Naive thymus-derived CD8-positive, alpha-beta T cell (primary cell): ENCODE results near the gene PLEKHG3. TPM values are rescaled to one million over a fixed set of nuclear protein-coding genes. Genes with fewer than 3 reads are reported as not detected.
A peak's percentile ranks its signal among the peaks of the same experiment; 100 is the strongest.

Experiments
- ATAC-seq, 2 donors: fragments of 150-1000 bp; cut with Tn5 transposase in 1 of 2; sonication (Bioruptor Pico), chemical (Tn5 transposase) in 1 of 2; 1 replicate in 1 of 2; 2 replicates in 1 of 2; pipeline ENCODE4 v1.10.0; 2021; ENCODE audit warnings: mild to moderate bottlenecking in 2 of 2, moderate library complexity in 2 of 2
- POLR2A ChIA-PET: fragments of 350-600 bp; sonication (Branson Sonifier 250); formaldehyde crosslinking; loops from one replicate; lab custom pipeline; 2021; ENCODE audit warnings: antibody characterized with exemption; lab: Charles Lee
- DNase-seq, 10 donors: peaks; one replicate each; pipeline versions ENCODE4 v3.0.0 to v3.0.0-alpha.2; 2020 to 2022
- H3K27ac Mint-ChIP-seq, 10 donors: one replicate each; pipeline ENCODE4 v1.8.0; 2020 to 2022; ENCODE audit warnings: mild to moderate bottlenecking in 10 of 10, mixed read lengths in 10 of 10, moderate library complexity in 4 of 10, inconsistent platforms in 1 of 10
- H3K27me3 Mint-ChIP-seq, 5 donors: one replicate each; pipeline ENCODE4 v1.8.0; 2021 to 2022; ENCODE audit warnings: mixed read lengths in 5 of 5
- H3K36me3 Mint-ChIP-seq, 3 donors: one replicate each; pipeline ENCODE4 v1.8.0; 2020 to 2022; ENCODE audit warnings: mixed read lengths in 3 of 3, mild to moderate bottlenecking in 2 of 3, inconsistent platforms in 1 of 3
- H3K4me1 Mint-ChIP-seq, 4 donors: one replicate each; pipeline ENCODE4 v1.8.0; 2021 to 2022; ENCODE audit warnings: mixed read lengths in 4 of 4
- H3K4me3 Mint-ChIP-seq, 10 donors: one replicate each; pipeline ENCODE4 v1.8.0; 2020 to 2022; ENCODE audit warnings: mild to moderate bottlenecking in 10 of 10, mixed read lengths in 10 of 10, moderate library complexity in 6 of 10, inconsistent platforms in 1 of 10
- H3K9me3 Mint-ChIP-seq, 9 donors: one replicate each; pipeline ENCODE4 v1.8.0; 2020 to 2022; ENCODE audit warnings: mixed read lengths in 9 of 9, mild to moderate bottlenecking in 3 of 9, inconsistent platforms in 1 of 9, moderate library complexity in 1 of 9
- polyA plus RNA-seq, 3 donors: library from polyadenylated mRNA; unstranded; fragments of 300-500 nt; fragmentation: Illumina TruSeq; gene quantifications; one replicate each; pipeline ENCODE4 v1.2.3, GENCODE V29; 2021
- total RNA-seq, 8 experiments: library from RNA in 2 of 8; stranded (reverse) in 2 of 8; gene quantifications; one replicate each; pipeline ENCODE4 v1.2.3 and lab custom pipeline; 2021 to 2026

The PLEKHG3 gene
- total and polyA plus RNA-seq, 5 experiments from 2014 or later, result 0.55 to 12.2 (median 1.4) TPM

GRCh38 chr14:64758025-64758521, 53.8 kb downstream of the PLEKHG3 start:
- no peak overlapping the region for H3K4me3 Mint-ChIP-seq
- H3K36me3 Mint-ChIP-seq, result no peaks in the 10 kb centered on the region
- H3K27ac Mint-ChIP-seq, result peak overlapping the region in 3 of 10 donors; percentile 1 to 61 (median 47)
- peak in 1 of 10 donors; percentile 52 for DNase-seq
- H3K9me3 Mint-ChIP-seq, result no peaks in the 10 kb centered on the region
- H3K27me3 Mint-ChIP-seq, result peaks cover 0 to 58% (median 18%) of the 10 kb centered on the region in 5 donors
- no peak for ATAC-seq
- peaks cover 0 to 44% (median 4%) of the 10 kb centered on the region in 4 donors for H3K4me1 Mint-ChIP-seq
- POLR2A ChIA-PET, result no interaction called here

- Mint-ChIP-seq H3K4me1 (peaks cover 0 to 53% (median 5%) of the 10 kb centered on the region in 4 donors), H3K4me3 (no peak overlapping the region), H3K27ac (peak overlapping the region in 2 of 10 donors; percentile 61 to 65), H3K36me3 (no peaks in the 10 kb centered on the region), H3K27me3 (peaks cover 0 to 58% (median 18%) of the 10 kb centered on the region in 5 donors), H3K9me3 (no peaks in the 10 kb centered on the region)
- POLR2A ChIA-PET, result no interaction called here
- DNase-seq (peak in 1 of 10 donors; percentile 45), ATAC-seq (no peak)
Measured at GRCh38 chr14:64758691-64759554, 54.7 kb downstream of the PLEKHG3 start.

- no peaks in the 10 kb centered on the region for H3K9me3 Mint-ChIP-seq
- ATAC-seq (no peak), DNase-seq (no peak)
- no peak overlapping the region for H3K4me3 Mint-ChIP-seq
- POLR2A ChIA-PET, result no interaction called here
- peaks cover 0 to 58% (median 18%) of the 10 kb centered on the region in 5 donors for H3K27me3 Mint-ChIP-seq
- H3K36me3 Mint-ChIP-seq, result no peaks in the 10 kb centered on the region
- H3K27ac Mint-ChIP-seq, result peak overlapping the region in 1 of 10 donors; percentile 15
- peaks cover 0 to 59% (median 8%) of the 10 kb centered on the region in 4 donors for H3K4me1 Mint-ChIP-seq
Measured at GRCh38 chr14:64759555-64759938, 55.3 kb downstream of the PLEKHG3 start.

- peaks cover 0 to 62% (median 10%) of the 10 kb centered on the region in 4 donors for H3K4me1 Mint-ChIP-seq
- H3K9me3 Mint-ChIP-seq, result no peaks in the 10 kb centered on the region
- peaks cover 0 to 52% (median 17%) of the 10 kb centered on the region in 5 donors for H3K27me3 Mint-ChIP-seq
- ATAC-seq, result no peak
- peak in 8 of 10 donors; percentile 13 to 36 (median 32) for DNase-seq
- no peak overlapping the region for H3K4me3 Mint-ChIP-seq
- no peaks in the 10 kb centered on the region for H3K36me3 Mint-ChIP-seq
- H3K27ac Mint-ChIP-seq, result no peak overlapping the region
- POLR2A ChIA-PET, result no interaction called here
Measured at GRCh38 chr14:64760146-64760755, 56.0 kb downstream of the PLEKHG3 start.

GRCh38 chr14:64760916-64761315, 56.7 kb downstream of the PLEKHG3 start:
- no peak overlapping the region for H3K4me3 Mint-ChIP-seq
- no peaks in the 10 kb centered on the region for H3K36me3 Mint-ChIP-seq
- peak overlapping the region in 1 of 10 donors; percentile 17 for H3K27ac Mint-ChIP-seq
- DNase-seq, result no peak
- peaks cover 0 to 58% (median 11%) of the 10 kb centered on the region in 4 donors for H3K4me1 Mint-ChIP-seq
- POLR2A ChIA-PET, result no interaction called here
- no peak for ATAC-seq
- H3K27me3 Mint-ChIP-seq, result peaks cover 0 to 46% (median 14%) of the 10 kb centered on the region in 5 donors
- H3K9me3 Mint-ChIP-seq, result no peaks in the 10 kb centered on the region

- H3K27ac Mint-ChIP-seq, result peak overlapping the region in 1 of 10 donors; percentile 45
- no peak overlapping the region for H3K4me3 Mint-ChIP-seq
- ATAC-seq, result no peak
- H3K4me1 Mint-ChIP-seq, result peaks cover 0 to 55% (median 11%) of the 10 kb centered on the region in 4 donors
- peak in 1 of 10 donors; percentile 46 for DNase-seq
- POLR2A ChIA-PET, result no interaction called here
- no peaks in the 10 kb centered on the region for H3K9me3 Mint-ChIP-seq
- H3K36me3 Mint-ChIP-seq, result no peaks in the 10 kb centered on the region
- H3K27me3 Mint-ChIP-seq, result peaks cover 0 to 45% (median 14%) of the 10 kb centered on the region in 5 donors
Measured at GRCh38 chr14:64761441-64762043, 57.3 kb downstream of the PLEKHG3 start.

GRCh38 chr14:64762044-64763034, 58.1 kb downstream of the PLEKHG3 start:
- H3K36me3 Mint-ChIP-seq, result no peaks in the 10 kb centered on the region
- peak in 2 of 10 donors; percentile 23 to 57 for DNase-seq
- POLR2A ChIA-PET, result no interaction called here
- peaks cover 0 to 37% (median 9%) of the 10 kb centered on the region in 5 donors for H3K27me3 Mint-ChIP-seq
- ATAC-seq, result no peak
- H3K9me3 Mint-ChIP-seq, result no peaks in the 10 kb centered on the region
- peak overlapping the region in 1 of 10 donors; percentile 54 for H3K27ac Mint-ChIP-seq
- H3K4me3 Mint-ChIP-seq, result no peak overlapping the region
- H3K4me1 Mint-ChIP-seq, result peaks cover 0 to 51% (median 11%) of the 10 kb centered on the region in 4 donors

- H3K27ac Mint-ChIP-seq, result peak overlapping the region in 3 of 10 donors; percentile 39 to 74 (median 41)
- POLR2A ChIA-PET, result no interaction called here
- no peak overlapping the region for H3K4me3 Mint-ChIP-seq
- no peak for ATAC-seq
- no peaks in the 10 kb centered on the region for H3K9me3 Mint-ChIP-seq
- H3K27me3 Mint-ChIP-seq, result peaks cover 0 to 34% (median 8%) of the 10 kb centered on the region in 5 donors
- DNase-seq, result no peak
- H3K4me1 Mint-ChIP-seq, result peaks cover 0 to 42% (median 11%) of the 10 kb centered on the region in 4 donors
- H3K36me3 Mint-ChIP-seq, result no peaks in the 10 kb centered on the region
Measured at GRCh38 chr14:64763085-64763782, 59.0 kb downstream of the PLEKHG3 start.

GRCh38 chr14:64763801-64764621, 59.8 kb downstream of the PLEKHG3 start:
- POLR2A ChIA-PET, result no interaction called here
- ATAC-seq (no peak), DNase-seq (no peak)
- H3K4me3 Mint-ChIP-seq, result peak overlapping the region in 8 of 10 donors; percentile 36 to 73 (median 52)
- H3K27me3 Mint-ChIP-seq, result peaks cover 0 to 32% (median 8%) of the 10 kb centered on the region in 5 donors
- H3K4me1 Mint-ChIP-seq, result peaks cover 0 to 38% (median 11%) of the 10 kb centered on the region in 4 donors
- peak overlapping the region in 1 of 10 donors; percentile 74 for H3K27ac Mint-ChIP-seq
- H3K9me3 Mint-ChIP-seq, result no peaks in the 10 kb centered on the region
- no peaks in the 10 kb centered on the region for H3K36me3 Mint-ChIP-seq

GRCh38 chr14:64764641-64765520, 60.7 kb downstream of the PLEKHG3 start:
- Mint-ChIP-seq H3K27ac (peak overlapping the region in 1 of 10 donors; percentile 56), H3K4me3 (peak overlapping the region; percentile 36 to 76 (median 60)), H3K4me1 (peaks cover 0 to 34% (median 11%) of the 10 kb centered on the region in 4 donors), H3K9me3 (no peaks in the 10 kb centered on the region), H3K27me3 (peaks cover 0 to 24% (median 6%) of the 10 kb centered on the region in 5 donors), H3K36me3 (no peaks in the 10 kb centered on the region)
- peak; percentile 79 to 85 for ATAC-seq
- DNase-seq, result peak; percentile 34 to 74 (median 54)
- POLR2A ChIA-PET, result interaction anchor here (0.6 kb wide), 2 partner anchors 9 to 40 kb away, joined by 3 read pairs; no protein-coding TSS in a partner anchor
